Smooth muscle cell (in vitro differentiated cells): Measurements from ENCODE around the gene IZUMO2. TPM values are rescaled to one million over a fixed set of nuclear protein-coding genes. Genes with fewer than 3 reads are reported as not detected.

ENCODE experiments used
- DNase-seq: peaks from one replicate; lab custom pipeline; 2025; ENCODE audit not compliant: unreplicated experiment; lab: John Stamatoyannopoulos, UW
- H2AFZ ChIP-seq: fragments of 200-600 bp; sonication (generic); 2 replicates; pipeline ENCODE4 v1.6.0; 2016; ENCODE audit warnings: antibody characterized with exemption, low read depth, mild to moderate bottlenecking
- H3F3A ChIP-seq: fragments of 200-600 bp; sonication (generic); 2 replicates; pipeline ENCODE4 v1.6.0; 2017; ENCODE audit warnings: antibody characterized with exemption, low read depth
- H3K27ac ChIP-seq: fragments of 200-600 bp; sonication (generic); 2 replicates; pipeline ENCODE4 v1.5.1; 2016; ENCODE audit warnings: low read depth, mild to moderate bottlenecking
- H3K27me3 ChIP-seq: fragments of 200-600 bp; sonication (generic); 2 replicates; pipeline ENCODE4 v1.6.1; 2016; ENCODE audit warnings: low read depth, mild to moderate bottlenecking
- H3K36me3 ChIP-seq: fragments of 200-600 bp; sonication (generic); 2 replicates; pipeline ENCODE4 v1.5.1; 2016; ENCODE audit warnings: low read depth
- H3K4me1 ChIP-seq: fragments of 200-600 bp; sonication (generic); 2 replicates; pipeline ENCODE4 v1.5.1; 2016; ENCODE audit warnings: low read depth
- H3K4me2 ChIP-seq: fragments of 200-600 bp; sonication (generic); 2 replicates; pipeline ENCODE4 v1.6.0; 2016; ENCODE audit warnings: mild to moderate bottlenecking
- H3K4me3 ChIP-seq: fragments of 200-600 bp; sonication (generic); 2 replicates; pipeline ENCODE4 v1.5.1; 2016; ENCODE audit warnings: mild to moderate bottlenecking
- H3K79me2 ChIP-seq: fragments of 200-600 bp; sonication (generic); 2 replicates; pipeline ENCODE4 v1.6.0; 2016; ENCODE audit warnings: low read depth, mild to moderate bottlenecking
- H3K9ac ChIP-seq: fragments of 200-600 bp; sonication (generic); 2 replicates; pipeline ENCODE4 v1.6.0; 2016; ENCODE audit warnings: low read depth
- H3K9me3 ChIP-seq: fragments of 200-600 bp; sonication (generic); replicated peaks from 2 replicates; pipeline ENCODE4 v1.5.1; 2016; ENCODE audit warnings: low read depth
- H4K20me1 ChIP-seq: fragments of 200-600 bp; sonication (generic); 2 replicates; pipeline ENCODE4 v1.6.0; 2016; ENCODE audit warnings: low read depth
- WGBS: methylation state at CpG from one replicate; pipeline ENCODE4 v1.1.7; 2016; ENCODE audit warnings: low lambda C conversion rate; 5-methylcytosine and 5-hydroxymethylcytosine counted together
- polyA plus RNA-seq: library from polyadenylated mRNA; unstranded; fragments of >200 nt; fragmentation: Nextera tagmentation; extraction: Ambion mirVana; gene quantifications from 2 replicates; pipeline ENCODE4 v1.2.1, GENCODE V29; 2016
- total RNA-seq: library from RNA; depleted of rRNA; stranded (reverse); fragments of >200 nt; gene quantifications from 2 replicates; pipeline ENCODE4 v1.2.3, GENCODE V29; 2014
- TF ChIP-seq, protein P1 (sequence below): fragments of 200-600 bp; sonication (generic); IDR thresholded peaks from 2 replicates; pipeline ENCODE4 v1.5.1; 2017; ENCODE audit warnings: borderline replicate concordance, mild to moderate bottlenecking, antibody characterized with exemption; ENCODE audit not compliant: insufficient read depth, poor library complexity, severe bottlenecking

IZUMO2 gene
- total RNA-seq (not detected in 2 replicates), polyA plus RNA-seq (not detected in 2 replicates)

DNA sequence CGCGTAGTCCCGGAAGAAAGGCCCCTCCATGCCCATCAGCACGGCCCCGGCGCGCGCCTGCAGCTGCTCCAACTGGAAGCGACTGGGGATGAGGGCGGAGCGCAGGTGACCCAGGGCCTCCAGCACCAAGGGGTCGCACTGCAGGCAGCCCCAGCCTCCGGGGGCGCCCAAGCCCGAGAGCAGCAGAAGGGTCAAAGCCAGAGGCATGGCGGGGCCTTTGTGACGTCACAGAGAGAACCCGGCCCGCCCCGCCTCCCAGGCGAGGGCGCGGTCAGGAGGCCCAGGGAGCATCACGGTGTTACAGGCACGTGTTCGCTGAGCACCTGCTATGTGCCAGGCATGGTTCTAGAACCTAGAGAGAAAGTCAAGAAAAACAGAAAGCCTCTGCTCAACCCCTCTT lies at the start of gene IZUMO2:
TSS of gene IZUMO2 (minus strand) at position 294 of the 400 bp plus-strand sequence. CDS start at position 207, 87 bp downstream.
- Histone ChIP-seq H2AFZ (no peak within 1 kb of the TSS), H3K27me3 (no peaks in the 10 kb centered on the region), H3K79me2 (no peaks in the 10 kb centered on the region), H3K9me3 (no peaks in the 10 kb centered on the region), H3K4me1 (no peaks in the 10 kb centered on the region), H3K4me3 (no peak within 1 kb of the TSS), H3K36me3 (no peaks in the 10 kb centered on the region), H3K9ac (no peak within 1 kb of the TSS), H3K4me2 (no peak within 1 kb of the TSS), H4K20me1 (no peaks in the 10 kb centered on the region), H3F3A (no peaks in the 10 kb centered on the region), H3K27ac (no peak within 1 kb of the TSS)
- TF ChIP-seq, protein P1, sequence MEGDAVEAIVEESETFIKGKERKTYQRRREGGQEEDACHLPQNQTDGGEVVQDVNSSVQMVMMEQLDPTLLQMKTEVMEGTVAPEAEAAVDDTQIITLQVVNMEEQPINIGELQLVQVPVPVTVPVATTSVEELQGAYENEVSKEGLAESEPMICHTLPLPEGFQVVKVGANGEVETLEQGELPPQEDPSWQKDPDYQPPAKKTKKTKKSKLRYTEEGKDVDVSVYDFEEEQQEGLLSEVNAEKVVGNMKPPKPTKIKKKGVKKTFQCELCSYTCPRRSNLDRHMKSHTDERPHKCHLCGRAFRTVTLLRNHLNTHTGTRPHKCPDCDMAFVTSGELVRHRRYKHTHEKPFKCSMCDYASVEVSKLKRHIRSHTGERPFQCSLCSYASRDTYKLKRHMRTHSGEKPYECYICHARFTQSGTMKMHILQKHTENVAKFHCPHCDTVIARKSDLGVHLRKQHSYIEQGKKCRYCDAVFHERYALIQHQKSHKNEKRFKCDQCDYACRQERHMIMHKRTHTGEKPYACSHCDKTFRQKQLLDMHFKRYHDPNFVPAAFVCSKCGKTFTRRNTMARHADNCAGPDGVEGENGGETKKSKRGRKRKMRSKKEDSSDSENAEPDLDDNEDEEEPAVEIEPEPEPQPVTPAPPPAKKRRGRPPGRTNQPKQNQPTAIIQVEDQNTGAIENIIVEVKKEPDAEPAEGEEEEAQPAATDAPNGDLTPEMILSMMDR = no peak
- 64% methylated on average over 26 of the region's 26 CpGs for WGBS
- no peak for DNase-seq

DNA sequence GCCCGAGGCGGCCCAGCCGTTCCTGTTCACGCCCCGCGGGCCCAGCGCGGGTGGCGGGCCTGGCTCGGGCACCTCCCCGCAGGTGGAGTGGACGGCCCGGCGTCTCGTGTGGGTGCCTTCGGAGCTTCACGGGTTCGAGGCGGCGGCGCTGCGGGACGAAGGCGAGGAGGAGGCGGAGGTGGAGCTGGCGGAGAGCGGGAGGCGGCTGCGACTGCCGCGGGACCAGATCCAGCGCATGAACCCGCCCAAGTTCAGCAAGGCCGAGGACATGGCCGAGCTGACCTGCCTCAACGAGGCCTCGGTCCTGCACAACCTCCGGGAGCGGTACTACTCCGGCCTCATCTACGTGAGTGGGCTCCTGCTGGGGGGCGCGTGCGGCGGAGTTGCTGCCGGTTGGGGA lies 47.3 kb upstream of the IZUMO2 start:
- H3K4me1 ChIP-seq = no peaks in the 10 kb centered on the region
- no peak overlapping the region for H3K27ac ChIP-seq
- H3K4me3 ChIP-seq = no peak overlapping the region
- H3F3A ChIP-seq = no peaks in the 10 kb centered on the region
- no peak overlapping the region for H2AFZ ChIP-seq
- 97% methylated on average over 46 of the region's 46 CpGs for WGBS
- H4K20me1 ChIP-seq = no peaks in the 10 kb centered on the region
- no peak overlapping the region for H3K4me2 ChIP-seq
- H3K9ac ChIP-seq = no peak overlapping the region
- H3K79me2 ChIP-seq = no peaks in the 10 kb centered on the region
- no peaks in the 10 kb centered on the region for H3K36me3 ChIP-seq
- peaks cover 7% of the 10 kb centered on the region for H3K27me3 ChIP-seq
- H3K9me3 ChIP-seq = no peaks in the 10 kb centered on the region
- TF ChIP-seq, protein P1 = no peak
- DNase-seq = no peak

GRCh38 chr19:50209131-50209530 lies 46.0 kb upstream of the IZUMO2 start:
- no peak overlapping the region for H2AFZ ChIP-seq
- WGBS = 91% methylated on average over 7 of the region's 7 CpGs
- peaks cover 20% of the 10 kb centered on the region for H3K27me3 ChIP-seq
- H3F3A ChIP-seq = no peaks in the 10 kb centered on the region
- H3K79me2 ChIP-seq = no peaks in the 10 kb centered on the region
- no peaks in the 10 kb centered on the region for H3K9me3 ChIP-seq
- TF ChIP-seq, protein P1 = no peak
- H3K36me3 ChIP-seq = no peaks in the 10 kb centered on the region
- no peaks in the 10 kb centered on the region for H4K20me1 ChIP-seq
- no peak overlapping the region for H3K27ac ChIP-seq
- H3K9ac ChIP-seq = no peak overlapping the region
- DNase-seq = no peak
- no peak overlapping the region for H3K4me2 ChIP-seq
- no peak overlapping the region for H3K4me3 ChIP-seq
- H3K4me1 ChIP-seq = peaks cover 4% of the 10 kb centered on the region

- DNase-seq = no peak
- H3K4me2 ChIP-seq = no peak overlapping the region
- WGBS = 89% methylated on average over 2 of the region's 2 CpGs
- no peaks in the 10 kb centered on the region for H3K36me3 ChIP-seq
- H4K20me1 ChIP-seq = no peaks in the 10 kb centered on the region
- no peak overlapping the region for H2AFZ ChIP-seq
- no peak overlapping the region for H3K9ac ChIP-seq
- peaks cover 34% of the 10 kb centered on the region for H3K27me3 ChIP-seq
- TF ChIP-seq, protein P1 = no peak
- no peaks in the 10 kb centered on the region for H3K9me3 ChIP-seq
- no peak overlapping the region for H3K27ac ChIP-seq
- H3F3A ChIP-seq = no peaks in the 10 kb centered on the region
- H3K4me3 ChIP-seq = no peak overlapping the region
- H3K79me2 ChIP-seq = no peaks in the 10 kb centered on the region
- peaks cover 4% of the 10 kb centered on the region for H3K4me1 ChIP-seq
These were observed 44.6 kb upstream of the IZUMO2 start for GRCh38 chr19:50207730-50208129.
